ENCODE results near the gene RAB17.

- TF ChIP-seq, protein P1, sequence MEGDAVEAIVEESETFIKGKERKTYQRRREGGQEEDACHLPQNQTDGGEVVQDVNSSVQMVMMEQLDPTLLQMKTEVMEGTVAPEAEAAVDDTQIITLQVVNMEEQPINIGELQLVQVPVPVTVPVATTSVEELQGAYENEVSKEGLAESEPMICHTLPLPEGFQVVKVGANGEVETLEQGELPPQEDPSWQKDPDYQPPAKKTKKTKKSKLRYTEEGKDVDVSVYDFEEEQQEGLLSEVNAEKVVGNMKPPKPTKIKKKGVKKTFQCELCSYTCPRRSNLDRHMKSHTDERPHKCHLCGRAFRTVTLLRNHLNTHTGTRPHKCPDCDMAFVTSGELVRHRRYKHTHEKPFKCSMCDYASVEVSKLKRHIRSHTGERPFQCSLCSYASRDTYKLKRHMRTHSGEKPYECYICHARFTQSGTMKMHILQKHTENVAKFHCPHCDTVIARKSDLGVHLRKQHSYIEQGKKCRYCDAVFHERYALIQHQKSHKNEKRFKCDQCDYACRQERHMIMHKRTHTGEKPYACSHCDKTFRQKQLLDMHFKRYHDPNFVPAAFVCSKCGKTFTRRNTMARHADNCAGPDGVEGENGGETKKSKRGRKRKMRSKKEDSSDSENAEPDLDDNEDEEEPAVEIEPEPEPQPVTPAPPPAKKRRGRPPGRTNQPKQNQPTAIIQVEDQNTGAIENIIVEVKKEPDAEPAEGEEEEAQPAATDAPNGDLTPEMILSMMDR (IDR thresholded peaks at IDR 0.05): no peak
- no peak for TF ChIP-seq POLR2A (IDR thresholded peaks at IDR 0.05)
Measured at GRCh38 chr2:237541243-237541642, 49.3 kb downstream of the RAB17 start.

All from thyroid gland (tissue), 4 donors.